Suprapubic skin (tissue), 4 donors: ENCODE measurements around the gene FRAS1.

Experiments
- EP300 ChIP-seq: sonication (generic); formaldehyde crosslinking; IDR thresholded peaks from one replicate; pipeline ENCODE4 v1.6.1; 2017; ENCODE audit warnings: antibody characterized with exemption
- POLR2A ChIP-seq, 2 donors: fragments of 450-650 bp; IDR thresholded peaks; one replicate each; pipeline ENCODE4 v1.6.1; 2017; ENCODE audit warnings: antibody characterized with exemption in 2 of 2, mild to moderate bottlenecking in 2 of 2, moderate library complexity in 2 of 2
- POLR2AphosphoS5 ChIP-seq, 3 donors: sonication (generic); formaldehyde crosslinking; IDR thresholded peaks; one replicate each; pipeline ENCODE4 v1.6.1; 2017; ENCODE audit warnings: antibody characterized with exemption in 3 of 3
- TF ChIP-seq, protein P1 (sequence below), 2 donors: fragments of 200-600 bp in 1 of 2; fragments of 450-650 bp in 1 of 2; sonication (generic) in 1 of 2; IDR thresholded peaks; one replicate each; pipeline ENCODE4 v1.5.1; 2016 to 2019; ENCODE audit warnings: antibody characterized with exemption in 2 of 2, mild to moderate bottlenecking in 1 of 2, moderate library complexity in 1 of 2

DNA sequence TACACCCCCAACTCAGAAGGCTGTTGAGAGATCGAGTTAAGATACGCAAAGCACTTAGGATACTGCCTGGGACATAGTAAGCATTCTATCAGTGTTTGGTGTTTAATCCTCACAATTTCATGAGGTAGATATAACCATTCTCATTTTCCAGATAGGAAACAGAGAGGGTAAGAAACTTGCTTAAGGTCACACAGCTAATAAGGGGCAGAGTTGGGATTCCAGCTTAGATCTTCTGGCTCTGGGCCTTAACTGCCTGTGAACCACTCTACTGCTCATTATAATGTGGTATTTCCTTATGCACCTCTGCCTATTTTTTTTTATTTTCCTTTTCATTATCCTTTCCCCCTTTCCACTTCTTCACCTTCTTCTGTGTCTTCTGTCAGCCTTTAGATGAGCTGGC is 252.2 kb downstream of the FRAS1 start:
- no peak for TF ChIP-seq POLR2AphosphoS5 (IDR thresholded peaks at IDR 0.05)
- no peak for TF ChIP-seq POLR2A (IDR thresholded peaks at IDR 0.05)
- TF ChIP-seq, protein P1, sequence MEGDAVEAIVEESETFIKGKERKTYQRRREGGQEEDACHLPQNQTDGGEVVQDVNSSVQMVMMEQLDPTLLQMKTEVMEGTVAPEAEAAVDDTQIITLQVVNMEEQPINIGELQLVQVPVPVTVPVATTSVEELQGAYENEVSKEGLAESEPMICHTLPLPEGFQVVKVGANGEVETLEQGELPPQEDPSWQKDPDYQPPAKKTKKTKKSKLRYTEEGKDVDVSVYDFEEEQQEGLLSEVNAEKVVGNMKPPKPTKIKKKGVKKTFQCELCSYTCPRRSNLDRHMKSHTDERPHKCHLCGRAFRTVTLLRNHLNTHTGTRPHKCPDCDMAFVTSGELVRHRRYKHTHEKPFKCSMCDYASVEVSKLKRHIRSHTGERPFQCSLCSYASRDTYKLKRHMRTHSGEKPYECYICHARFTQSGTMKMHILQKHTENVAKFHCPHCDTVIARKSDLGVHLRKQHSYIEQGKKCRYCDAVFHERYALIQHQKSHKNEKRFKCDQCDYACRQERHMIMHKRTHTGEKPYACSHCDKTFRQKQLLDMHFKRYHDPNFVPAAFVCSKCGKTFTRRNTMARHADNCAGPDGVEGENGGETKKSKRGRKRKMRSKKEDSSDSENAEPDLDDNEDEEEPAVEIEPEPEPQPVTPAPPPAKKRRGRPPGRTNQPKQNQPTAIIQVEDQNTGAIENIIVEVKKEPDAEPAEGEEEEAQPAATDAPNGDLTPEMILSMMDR (IDR thresholded peaks at IDR 0.05), result no peak
- TF ChIP-seq EP300, result no peak
